Cardiac muscle cell (in vitro differentiated cells and primary cell): ENCODE results near the gene PCSK5. TPM values are rescaled to one million over a fixed set of nuclear protein-coding genes. Genes with fewer than 3 reads are reported as not detected.

Experiments used
- DNase-seq, 2 donors: peaks; one replicate each; pipeline versions ENCODE4 v3.0.0 to v3.0.0-alpha.2; 2010 to 2017; ENCODE audit warnings: low read depth in 1 of 2, low spot score in 1 of 2
- H3K27ac ChIP-seq: fragments of 200-600 bp; sonication (generic); 2 replicates; pipeline ENCODE4 v1.5.1; 2016
- H3K27me3 ChIP-seq: fragments of 200-600 bp; sonication (generic); 2 replicates; pipeline ENCODE4 v1.6.0; 2016; ENCODE audit warnings: control low read depth
- H3K36me3 ChIP-seq: fragments of 200-600 bp; sonication (generic); 2 replicates; pipeline ENCODE4 v1.5.1; 2016; ENCODE audit warnings: control low read depth
- H3K4me1 ChIP-seq: fragments of 200-600 bp; sonication (generic); 2 replicates; pipeline ENCODE4 v1.8.1; 2017; ENCODE audit warnings: low read depth, mild to moderate bottlenecking, mixed run types
- H3K4me3 ChIP-seq: fragments of 200-600 bp; sonication (generic); 2 replicates; pipeline ENCODE4 v1.5.1; 2016; ENCODE audit warnings: mild to moderate bottlenecking
- H3K9me3 ChIP-seq: fragments of 200-600 bp; sonication (generic); 2 replicates; pipeline ENCODE4 v1.5.1; 2017; ENCODE audit warnings: low read depth, mild to moderate bottlenecking, control low read depth
- polyA plus RNA-seq: library from polyadenylated mRNA; unstranded; fragments of >200 nt; fragmentation: Nextera tagmentation; extraction: Ambion mirVana; gene quantifications from 2 replicates; pipeline ENCODE4 v1.2.1, GENCODE V29; 2016
- total RNA-seq: library from RNA; depleted of rRNA; stranded (reverse); fragments of >200 nt; gene quantifications from 2 replicates; pipeline ENCODE4 v1.2.3, GENCODE V29; 2016
- TF ChIP-seq, protein P1 (sequence below): IDR thresholded peaks from 2 replicates; pipeline ENCODE4 v1.5.1; 2012; ENCODE audit warnings: low read depth, mild to moderate bottlenecking, low read length

PCSK5 gene
- total and polyA plus RNA-seq, 2 experiments from 2014 or later = 6.8 to 9.6 TPM

DNA sequence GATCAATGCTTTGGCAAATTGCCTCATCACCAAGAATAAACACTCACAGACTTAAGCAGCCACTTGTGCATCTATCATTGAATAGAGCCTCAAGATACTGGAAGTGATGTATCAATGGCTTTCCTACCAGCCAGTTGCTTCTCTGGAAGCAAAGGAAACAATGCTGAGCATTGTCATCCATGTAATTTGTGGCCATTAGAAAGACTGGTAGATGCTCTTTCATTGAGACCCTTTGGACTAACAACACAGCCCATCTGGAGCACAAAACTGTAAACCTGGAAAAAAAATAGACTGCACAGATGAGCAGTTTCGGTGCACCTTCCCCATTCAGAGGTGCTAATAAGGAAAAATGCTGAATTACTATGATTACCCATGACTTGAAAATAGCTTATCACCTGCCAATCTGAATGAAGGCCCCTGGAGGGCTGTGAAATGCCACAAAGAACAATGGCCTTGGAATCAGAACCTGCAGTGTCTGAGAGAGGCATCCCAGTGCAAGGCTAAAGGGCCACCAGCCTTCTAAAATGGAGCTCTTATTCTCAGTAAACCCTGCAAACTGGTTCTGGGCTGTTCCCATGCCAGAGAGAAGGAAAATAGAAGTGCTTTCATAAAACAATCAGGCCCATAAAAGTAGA lies 376.3 kb downstream of the PCSK5 start:
- Histone ChIP-seq H3K4me1 (no peaks in the 10 kb centered on the region), H3K27ac (no peak overlapping the region), H3K27me3 (no peaks in the 10 kb centered on the region), H3K9me3 (no peaks in the 10 kb centered on the region), H3K4me3 (no peak overlapping the region), H3K36me3 (no peaks in the 10 kb centered on the region)
- TF ChIP-seq, protein P1, sequence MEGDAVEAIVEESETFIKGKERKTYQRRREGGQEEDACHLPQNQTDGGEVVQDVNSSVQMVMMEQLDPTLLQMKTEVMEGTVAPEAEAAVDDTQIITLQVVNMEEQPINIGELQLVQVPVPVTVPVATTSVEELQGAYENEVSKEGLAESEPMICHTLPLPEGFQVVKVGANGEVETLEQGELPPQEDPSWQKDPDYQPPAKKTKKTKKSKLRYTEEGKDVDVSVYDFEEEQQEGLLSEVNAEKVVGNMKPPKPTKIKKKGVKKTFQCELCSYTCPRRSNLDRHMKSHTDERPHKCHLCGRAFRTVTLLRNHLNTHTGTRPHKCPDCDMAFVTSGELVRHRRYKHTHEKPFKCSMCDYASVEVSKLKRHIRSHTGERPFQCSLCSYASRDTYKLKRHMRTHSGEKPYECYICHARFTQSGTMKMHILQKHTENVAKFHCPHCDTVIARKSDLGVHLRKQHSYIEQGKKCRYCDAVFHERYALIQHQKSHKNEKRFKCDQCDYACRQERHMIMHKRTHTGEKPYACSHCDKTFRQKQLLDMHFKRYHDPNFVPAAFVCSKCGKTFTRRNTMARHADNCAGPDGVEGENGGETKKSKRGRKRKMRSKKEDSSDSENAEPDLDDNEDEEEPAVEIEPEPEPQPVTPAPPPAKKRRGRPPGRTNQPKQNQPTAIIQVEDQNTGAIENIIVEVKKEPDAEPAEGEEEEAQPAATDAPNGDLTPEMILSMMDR = no peak
- DNase-seq = no peak

DNA sequence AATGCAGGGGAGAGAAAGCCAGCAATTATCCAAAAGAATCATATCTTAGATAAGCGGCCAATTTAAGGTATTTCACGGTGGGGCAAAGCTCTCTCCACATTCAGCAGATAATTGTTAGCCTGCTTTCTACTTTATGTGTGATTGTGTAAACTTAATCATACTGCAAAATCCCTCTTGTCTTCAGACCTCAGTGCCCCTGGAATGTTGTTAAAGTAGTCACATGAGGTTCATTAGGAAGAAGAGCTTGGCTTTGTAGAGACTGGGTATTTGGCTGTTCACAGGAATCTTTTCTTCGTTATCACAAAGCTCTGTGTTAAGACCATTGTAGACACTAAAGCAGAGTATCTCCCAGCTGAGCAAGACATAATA lies 376.8 kb downstream of the PCSK5 start:
- Histone ChIP-seq H3K27ac (no peak overlapping the region), H3K4me3 (no peak overlapping the region), H3K36me3 (no peaks in the 10 kb centered on the region), H3K27me3 (no peaks in the 10 kb centered on the region), H3K9me3 (no peaks in the 10 kb centered on the region), H3K4me1 (no peaks in the 10 kb centered on the region)
- DNase-seq = no peak
- TF ChIP-seq, protein P1 = no peak

DNA sequence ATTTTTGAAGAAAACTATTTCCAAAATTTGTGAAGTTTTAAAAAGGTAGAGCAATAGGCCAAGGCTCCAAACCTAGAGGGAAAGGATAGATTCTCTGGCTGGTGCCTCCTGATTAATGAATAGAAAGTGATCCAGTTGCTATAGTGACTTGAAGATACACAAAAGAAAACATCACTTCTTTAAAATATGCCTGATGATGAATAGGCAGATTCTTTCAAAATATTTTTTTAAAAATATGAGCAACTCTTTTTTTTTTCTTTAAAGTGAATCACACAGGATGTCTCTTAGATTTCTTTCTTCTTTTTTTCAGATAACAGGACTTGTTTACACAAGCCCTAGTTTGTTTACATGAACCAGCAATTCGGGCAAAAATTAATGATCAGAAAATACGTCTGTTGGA lies 379.3 kb downstream of the PCSK5 start:
- TF ChIP-seq, protein P1 = no peak
- Histone ChIP-seq H3K4me3 (no peak overlapping the region), H3K27me3 (no peaks in the 10 kb centered on the region), H3K9me3 (no peaks in the 10 kb centered on the region), H3K27ac (no peak overlapping the region), H3K4me1 (no peaks in the 10 kb centered on the region), H3K36me3 (no peaks in the 10 kb centered on the region)
- peak in 1 of 2 donors; percentile 17 for DNase-seq

DNA sequence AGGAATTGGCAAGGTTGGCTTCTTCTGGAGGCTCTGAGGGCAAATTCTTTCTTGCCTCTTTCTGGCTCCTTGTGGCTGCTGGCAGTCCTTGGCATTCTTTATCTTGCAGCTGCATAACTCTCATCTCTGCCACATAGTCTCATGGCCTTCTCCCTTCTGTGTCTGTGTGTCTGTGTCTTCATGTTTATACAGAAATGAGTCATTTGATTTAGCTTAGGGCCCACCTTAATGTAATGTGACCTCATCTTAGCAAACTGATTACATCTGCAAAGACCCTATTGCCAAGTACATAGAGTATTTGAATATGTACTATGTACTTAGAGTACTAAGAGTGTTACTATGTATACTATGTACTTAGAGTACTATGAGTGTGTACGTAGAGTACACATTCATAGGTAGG lies 381.3 kb downstream of the PCSK5 start:
- no peaks in the 10 kb centered on the region for H3K4me1 ChIP-seq
- TF ChIP-seq, protein P1 = no peak
- DNase-seq = no peak
- H3K36me3 ChIP-seq = no peaks in the 10 kb centered on the region
- no peaks in the 10 kb centered on the region for H3K9me3 ChIP-seq
- no peaks in the 10 kb centered on the region for H3K27me3 ChIP-seq
- H3K27ac ChIP-seq = no peak overlapping the region
- no peak overlapping the region for H3K4me3 ChIP-seq

DNA sequence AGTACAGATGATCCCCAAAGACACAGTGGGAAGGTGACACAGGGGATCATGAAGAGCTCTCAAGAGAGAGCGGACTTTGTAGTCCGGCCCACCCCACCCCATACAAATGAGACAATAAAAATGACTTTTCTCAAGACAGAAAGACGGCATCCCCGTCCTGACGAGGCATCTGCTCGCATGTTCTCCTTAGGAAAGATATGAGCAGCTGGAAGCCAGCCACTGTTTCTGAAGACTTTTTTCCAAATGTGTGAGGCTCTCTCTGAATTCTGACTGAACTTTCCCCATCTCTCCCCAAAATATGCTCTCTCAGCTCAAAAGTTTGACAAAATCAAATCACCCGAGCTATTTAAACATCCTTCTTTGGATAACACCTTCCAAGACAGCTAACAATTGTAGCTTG lies 398.6 kb downstream of the PCSK5 start:
- DNase-seq = no peak
- Histone ChIP-seq H3K36me3 (no peaks in the 10 kb centered on the region), H3K4me3 (no peak overlapping the region), H3K27ac (no peak overlapping the region), H3K9me3 (no peaks in the 10 kb centered on the region), H3K27me3 (no peaks in the 10 kb centered on the region), H3K4me1 (no peaks in the 10 kb centered on the region)
- TF ChIP-seq, protein P1 = no peak
